Bronchial epithelial cell (primary cell): ENCODE measurements around the gene CDK10. TPM values are rescaled to one million over a fixed set of nuclear protein-coding genes. Genes with fewer than 3 reads are reported as not detected.
A peak's percentile ranks its signal among the peaks of the same experiment; 100 is the strongest.

Experiments
- DNase-seq: peaks from one replicate; pipeline ENCODE4 v3.0.0-alpha.2; 2010; ENCODE audit warnings: low read depth
- FAIRE-seq: peaks from 2 replicates; lab custom pipeline; 2011; peaks lifted over from hg19 to GRCh38; lab: Jason Lieb, UNC
- H3K27me3 ChIP-seq: 2 replicates; pipeline ENCODE4 v1.5.1; 2011; ENCODE audit warnings: low read length; ENCODE audit not compliant: control insufficient read depth, insufficient read depth
- H3K36me3 ChIP-seq: 2 replicates; pipeline ENCODE4 v1.5.1; 2011; ENCODE audit warnings: low read length; ENCODE audit not compliant: control insufficient read depth, insufficient read depth
- H3K4me3 ChIP-seq: 2 replicates; pipeline ENCODE4 v1.5.1; 2011; ENCODE audit warnings: mild to moderate bottlenecking, low read depth, low read length, control low read depth
- total RNA-seq: library from RNA; depleted of rRNA; stranded (reverse); fragments of >200 nt; gene quantifications from 2 replicates; pipeline ENCODE4 v1.2.1, GENCODE V29; 2014
- TF ChIP-seq, protein P1 (sequence below): IDR thresholded peaks from 2 replicates; pipeline ENCODE4 v1.5.1; 2011; ENCODE audit warnings: mild to moderate bottlenecking, moderate library complexity, low read length, control low read depth, inconsistent platforms; ENCODE audit not compliant: insufficient read depth, severe bottlenecking

The CDK10 gene
- total RNA-seq, 1 donor from 2014 or later, result 280 TPM

GRCh38 chr16:89717688-89718505, 31.4 kb downstream of the CDK10 start:
- H3K36me3 ChIP-seq, result peaks cover 4% of the 10 kb centered on the region
- no peak for FAIRE-seq
- no peak overlapping the region for H3K4me3 ChIP-seq
- DNase-seq, result no peak
- TF ChIP-seq, protein P1, sequence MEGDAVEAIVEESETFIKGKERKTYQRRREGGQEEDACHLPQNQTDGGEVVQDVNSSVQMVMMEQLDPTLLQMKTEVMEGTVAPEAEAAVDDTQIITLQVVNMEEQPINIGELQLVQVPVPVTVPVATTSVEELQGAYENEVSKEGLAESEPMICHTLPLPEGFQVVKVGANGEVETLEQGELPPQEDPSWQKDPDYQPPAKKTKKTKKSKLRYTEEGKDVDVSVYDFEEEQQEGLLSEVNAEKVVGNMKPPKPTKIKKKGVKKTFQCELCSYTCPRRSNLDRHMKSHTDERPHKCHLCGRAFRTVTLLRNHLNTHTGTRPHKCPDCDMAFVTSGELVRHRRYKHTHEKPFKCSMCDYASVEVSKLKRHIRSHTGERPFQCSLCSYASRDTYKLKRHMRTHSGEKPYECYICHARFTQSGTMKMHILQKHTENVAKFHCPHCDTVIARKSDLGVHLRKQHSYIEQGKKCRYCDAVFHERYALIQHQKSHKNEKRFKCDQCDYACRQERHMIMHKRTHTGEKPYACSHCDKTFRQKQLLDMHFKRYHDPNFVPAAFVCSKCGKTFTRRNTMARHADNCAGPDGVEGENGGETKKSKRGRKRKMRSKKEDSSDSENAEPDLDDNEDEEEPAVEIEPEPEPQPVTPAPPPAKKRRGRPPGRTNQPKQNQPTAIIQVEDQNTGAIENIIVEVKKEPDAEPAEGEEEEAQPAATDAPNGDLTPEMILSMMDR, result no peak
- no peaks in the 10 kb centered on the region for H3K27me3 ChIP-seq

GRCh38 chr16:89720551-89720812, 34.0 kb downstream of the CDK10 start:
- no peak for FAIRE-seq
- H3K4me3 ChIP-seq, result peak overlapping the region; percentile 68
- peaks cover 17% of the 10 kb centered on the region for H3K36me3 ChIP-seq
- no peak for DNase-seq
- TF ChIP-seq, protein P1, result no peak
- H3K27me3 ChIP-seq, result no peaks in the 10 kb centered on the region

- TF ChIP-seq, protein P1, result no peak
- H3K27me3 ChIP-seq, result no peaks in the 10 kb centered on the region
- DNase-seq, result peak; percentile 46
- H3K36me3 ChIP-seq, result peaks cover 17% of the 10 kb centered on the region
- H3K4me3 ChIP-seq, result peak within 1 kb of the TSS; percentile 68
- no peak for FAIRE-seq
Observed at GRCh38 chr16:89720813-89721545, 34.5 kb downstream of the CDK10 start, which contains the start of the genes VPS9D1 and ZNF276. Gene VPS9D1, minus strand, starts transcription at chr16:89720898. Its CDS starts 37 bp downstream, at chr16:89720861. Gene ZNF276, plus strand, starts transcription at chr16:89721537. Its CDS starts 104 bp downstream, at chr16:89721641.

- FAIRE-seq (no peak), DNase-seq (peak; percentile 32)
- Histone ChIP-seq H3K4me3 (peak overlapping the region; percentile 68), H3K27me3 (no peaks in the 10 kb centered on the region), H3K36me3 (peaks cover 15% of the 10 kb centered on the region)
- TF ChIP-seq, protein P1, result no peak
Observed at GRCh38 chr16:89721546-89722391, 35.3 kb downstream of the CDK10 start.

DNA sequence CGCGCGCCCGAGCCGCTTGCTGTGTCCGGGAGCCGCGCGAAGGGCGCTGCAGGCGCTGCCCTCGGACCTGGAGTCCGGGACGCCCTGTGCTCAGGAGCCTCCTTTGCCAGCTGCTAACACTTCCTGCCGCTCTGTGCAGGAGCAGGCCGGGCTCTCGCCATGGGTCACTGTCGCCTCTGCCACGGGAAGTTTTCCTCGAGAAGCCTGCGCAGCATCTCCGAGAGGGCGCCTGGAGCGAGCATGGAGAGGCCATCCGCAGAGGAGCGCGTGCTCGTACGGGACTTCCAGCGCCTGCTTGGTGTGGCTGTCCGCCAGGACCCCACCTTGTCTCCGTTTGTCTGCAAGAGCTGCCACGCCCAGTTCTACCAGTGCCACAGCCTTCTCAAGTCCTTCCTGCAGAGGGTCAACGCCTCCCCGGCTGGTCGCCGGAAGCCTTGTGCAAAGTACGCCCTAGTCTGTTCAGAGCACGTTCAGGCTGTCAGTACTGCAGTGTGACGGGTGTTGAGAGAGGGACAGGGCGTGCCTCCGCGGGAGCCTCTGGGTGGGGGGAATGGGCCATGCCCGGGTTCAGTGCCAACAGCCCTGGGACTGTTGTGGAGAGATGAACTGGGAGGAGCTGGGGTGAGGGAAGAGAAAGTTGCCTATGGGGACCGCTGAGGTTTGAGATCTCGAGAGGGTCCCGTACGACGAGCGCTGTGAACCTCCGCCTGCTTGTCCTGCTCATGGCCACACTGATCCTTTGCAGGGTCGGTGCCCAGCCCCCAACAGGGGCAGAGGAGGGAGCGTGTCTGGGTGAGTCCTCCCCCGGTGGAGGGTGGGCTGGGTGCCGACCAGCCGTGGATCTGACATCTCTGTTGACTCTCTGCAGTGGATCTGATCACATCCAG, 36.1 kb downstream of the CDK10 start:
- TF ChIP-seq, protein P1, result no peak
- H3K27me3 ChIP-seq, result no peaks in the 10 kb centered on the region
- peak overlapping the region; percentile 68 for H3K4me3 ChIP-seq
- FAIRE-seq, result no peak
- H3K36me3 ChIP-seq, result peaks cover 20% of the 10 kb centered on the region
- DNase-seq, result peak; percentile 73
